HEK293 (cell line): ENCODE measurements around the gene PGAM4.

Experiments used
- CTCF ChIA-PET: fragments of 350-600 bp; formaldehyde crosslinking; extraction: SDS; loops from one replicate; lab custom pipeline; 2021; ENCODE audit warnings: antibody characterized with exemption; lab: Yijun Ruan, JAX
- POLR2A ChIA-PET: fragments of 300-600 bp; formaldehyde crosslinking; extraction: SDS; loops from one replicate; lab custom pipeline; 2020; ENCODE audit warnings: antibody characterized with exemption, inconsistent platforms; lab: Yijun Ruan, JAX
- H3K27ac ChIP-seq: fragments of 200-500 bp; sonication (Bioruptor generic); 2 replicates; pipeline ENCODE4 v1.5.1; 2014; ENCODE audit warnings: low read depth, low read length, control low read depth, inconsistent platforms; ENCODE audit errors: extremely low read depth
- H3K36me3 ChIP-seq, 2 experiments: fragments of 200-500 bp in 1 of 2; sonication (Bioruptor generic) in 1 of 2; 1 replicate in 1 of 2; 2 replicates in 1 of 2; pipeline ENCODE4 v1.5.1; 2014 to 2017; ENCODE audit warnings: inconsistent platforms in 2 of 2, low read length in 2 of 2; ENCODE audit not compliant: control insufficient read depth in 2 of 2, insufficient read depth in 1 of 2
- H3K4me1 ChIP-seq: fragments of 200-500 bp; sonication (Bioruptor generic); 2 replicates; pipeline ENCODE4 v1.5.1; 2014; ENCODE audit warnings: mild to moderate bottlenecking, low read length, inconsistent platforms; ENCODE audit not compliant: control insufficient read depth, insufficient read depth
- H3K4me3 ChIP-seq: 2 replicates; pipeline ENCODE4 v1.5.1; 2011; ENCODE audit warnings: low read depth, mild to moderate bottlenecking, control low read depth, low read length, moderate library complexity
- H3K9me3 ChIP-seq: fragments of 200-500 bp; sonication (Bioruptor generic); 2 replicates; pipeline ENCODE4 v1.5.1; 2014; ENCODE audit warnings: low read depth, low read length, inconsistent platforms; ENCODE audit not compliant: control insufficient read depth, insufficient read depth
- INSM2 ChIP-seq: fragments of 450-650 bp; formaldehyde crosslinking; IDR thresholded peaks from 2 replicates; pipeline ENCODE4 v1.5.1; 2016; ENCODE audit warnings: missing biosample characterization, missing genetic modification characterization
- KLF17 ChIP-seq: fragments of 450-650 bp; formaldehyde crosslinking; IDR thresholded peaks from 2 replicates; pipeline ENCODE4 v1.5.1; 2016; ENCODE audit warnings: missing biosample characterization, missing genetic modification characterization
- KLF9 ChIP-seq: fragments of 450-650 bp; formaldehyde crosslinking; IDR thresholded peaks from 2 replicates; pipeline ENCODE4 v1.5.1; 2016; ENCODE audit warnings: missing biosample characterization, missing genetic modification characterization, low read depth
- OSR2 ChIP-seq: fragments of 450-650 bp; formaldehyde crosslinking; IDR thresholded peaks from 2 replicates; pipeline ENCODE4 v1.5.1; 2016; ENCODE audit warnings: missing biosample characterization, missing genetic modification characterization
- REPIN1 ChIP-seq: fragments of 450-650 bp; formaldehyde crosslinking; IDR thresholded peaks from 2 replicates; pipeline ENCODE4 v1.5.1; 2017; ENCODE audit warnings: missing biosample characterization, missing genetic modification characterization, low read depth
- SCRT2 ChIP-seq: fragments of 450-650 bp; formaldehyde crosslinking; IDR thresholded peaks from 2 replicates; pipeline ENCODE4 v1.5.1; 2016; ENCODE audit warnings: missing biosample characterization, missing genetic modification characterization
- SP3 ChIP-seq: fragments of 450-650 bp; formaldehyde crosslinking; IDR thresholded peaks from 2 replicates; pipeline ENCODE4 v1.5.1; 2016; ENCODE audit warnings: missing biosample characterization, missing genetic modification characterization
- ZBTB20 ChIP-seq: fragments of 450-650 bp; formaldehyde crosslinking; IDR thresholded peaks from 2 replicates; pipeline ENCODE4 v1.5.1; 2016; ENCODE audit warnings: missing biosample characterization, missing genetic modification characterization
- ZNF114 ChIP-seq: fragments of 450-650 bp; formaldehyde crosslinking; IDR thresholded peaks from 2 replicates; pipeline ENCODE4 v1.5.0; 2017; ENCODE audit warnings: missing biosample characterization, missing genetic modification characterization
- ZNF140 ChIP-seq: fragments of 450-650 bp; formaldehyde crosslinking; IDR thresholded peaks from 2 replicates; pipeline ENCODE4 v1.5.1; 2016; ENCODE audit warnings: missing biosample characterization, missing genetic modification characterization
- ZNF175 ChIP-seq: fragments of 450-650 bp; formaldehyde crosslinking; IDR thresholded peaks from 2 replicates; pipeline ENCODE4 v1.5.1; 2016; ENCODE audit warnings: missing biosample characterization, missing genetic modification characterization
- ZNF223 ChIP-seq: fragments of 450-650 bp; formaldehyde crosslinking; IDR thresholded peaks from 2 replicates; pipeline ENCODE4 v1.5.1; 2016; ENCODE audit warnings: missing biosample characterization, missing genetic modification characterization
- ZNF280C ChIP-seq: fragments of 450-650 bp; formaldehyde crosslinking; IDR thresholded peaks from 2 replicates; pipeline ENCODE4 v1.5.1; 2016; ENCODE audit warnings: missing biosample characterization, missing genetic modification characterization
- ZNF362 ChIP-seq: fragments of 450-650 bp; formaldehyde crosslinking; IDR thresholded peaks from 2 replicates; pipeline ENCODE4 v1.5.1; 2016; ENCODE audit warnings: missing biosample characterization, missing genetic modification characterization
- ZNF488 ChIP-seq: fragments of 450-650 bp; formaldehyde crosslinking; IDR thresholded peaks from 2 replicates; pipeline ENCODE4 v1.5.1; 2016; ENCODE audit warnings: missing biosample characterization, missing genetic modification characterization
- ZNF530 ChIP-seq: fragments of 450-650 bp; formaldehyde crosslinking; IDR thresholded peaks from 2 replicates; pipeline ENCODE4 v1.5.1; 2016; ENCODE audit warnings: low read depth, missing biosample characterization, missing genetic modification characterization
- ZNF549 ChIP-seq: fragments of 450-650 bp; IDR thresholded peaks from 2 replicates; pipeline ENCODE4 v1.5.1; 2018; ENCODE audit warnings: missing biosample characterization, missing genetic modification characterization, mild to moderate bottlenecking, inconsistent platforms, moderate library complexity
- ZNF585B ChIP-seq: fragments of 450-650 bp; formaldehyde crosslinking; IDR thresholded peaks from 2 replicates; pipeline ENCODE4 v1.5.1; 2016; ENCODE audit warnings: missing biosample characterization, missing genetic modification characterization
- ZNF596 ChIP-seq: fragments of 450-650 bp; IDR thresholded peaks from 2 replicates; pipeline ENCODE4 v1.5.0; 2018; ENCODE audit warnings: missing biosample characterization, mild to moderate bottlenecking, missing genetic modification characterization, moderate library complexity
- ZNF830 ChIP-seq: fragments of 450-650 bp; IDR thresholded peaks from 2 replicates; pipeline ENCODE4 v1.5.0; 2018; ENCODE audit warnings: missing biosample characterization, missing genetic modification characterization, low read depth, mild to moderate bottlenecking, moderate library complexity
- ZSCAN30 ChIP-seq: fragments of 450-650 bp; IDR thresholded peaks from 2 replicates; pipeline ENCODE4 v1.5.1; 2018; ENCODE audit warnings: missing biosample characterization, mild to moderate bottlenecking, missing genetic modification characterization, moderate library complexity

Gene PGAM4

GRCh38 chrX:77960567-77960966 is 8.9 kb downstream of the PGAM4 start (continued):
- TF ChIP-seq INSM2 (tag by site-specific recombination) = no peak

- H3K27ac ChIP-seq = no peak overlapping the region
- ChIA-PET POLR2A (no interaction called here), CTCF (interaction anchor here (0.8 kb wide), 1 partner anchor 29 kb away, joined by 4 read pairs; no protein-coding TSS in a partner anchor)
- H3K9me3 ChIP-seq = peaks cover 5% of the 10 kb centered on the region
- no peak overlapping the region for H3K4me3 ChIP-seq
- no peaks in the 10 kb centered on the region for H3K36me3 ChIP-seq
- no peaks in the 10 kb centered on the region for H3K4me1 ChIP-seq
- TF ChIP-seq ZBTB20 (tag by site-specific recombination) (no peak), ZNF596 (tag by site-specific recombination) (no peak), KLF9 (tag by site-specific recombination) (no peak), OSR2 (tag by site-specific recombination) (no peak)
Measured at GRCh38 chrX:77953708-77954107, 15.7 kb downstream of the PGAM4 start.

GRCh38 chrX:77953302-77953701 is 16.1 kb downstream of the PGAM4 start:
- H3K27ac ChIP-seq = no peak overlapping the region
- no peak overlapping the region for H3K4me3 ChIP-seq
- POLR2A ChIA-PET = no interaction called here
- H3K9me3 ChIP-seq = peaks cover 5% of the 10 kb centered on the region
- H3K36me3 ChIP-seq = no peaks in the 10 kb centered on the region
- no peaks in the 10 kb centered on the region for H3K4me1 ChIP-seq
- TF ChIP-seq ZNF175 (tag by site-specific recombination) = no peak
- no peak for TF ChIP-seq KLF17 (tag by site-specific recombination)
- TF ChIP-seq SP3 (tag by site-specific recombination) = no peak
- TF ChIP-seq ZNF549 (tag by site-specific recombination) = no peak
- TF ChIP-seq ZNF140 = no peak
- no peak for TF ChIP-seq ZNF114 (tag by site-specific recombination)
- no peak for TF ChIP-seq ZSCAN30
- TF ChIP-seq ZNF488 (tag by site-specific recombination) = no peak
- TF ChIP-seq REPIN1 (tag by site-specific recombination) = no peak
- no peak for TF ChIP-seq ZNF530 (tag by site-specific recombination)
- no peak for TF ChIP-seq ZNF280C (tag by site-specific recombination)
- no peak for TF ChIP-seq ZNF223 (tag by site-specific recombination)
- no peak for TF ChIP-seq ZNF585B
- no peak for TF ChIP-seq ZNF362 (tag by site-specific recombination)
- TF ChIP-seq ZNF830 (tag by site-specific recombination) = no peak
- TF ChIP-seq SCRT2 (tag by site-specific recombination) = no peak
- CTCF ChIA-PET = interaction anchor here (0.8 kb wide), 1 partner anchor 30 kb away, joined by 4 read pairs; no protein-coding TSS in a partner anchor
